Gastroesophageal sphincter (tissue), 3 donors: ENCODE results near the gene LRBA.

Experiments used
- EP300 ChIP-seq: sonication (generic); formaldehyde crosslinking; IDR thresholded peaks from one replicate; pipeline ENCODE4 v1.6.1; 2017; ENCODE audit warnings: antibody characterized with exemption, mild to moderate bottlenecking
- POLR2A ChIP-seq, 2 donors: fragments of 450-650 bp; IDR thresholded peaks; one replicate each; pipeline ENCODE4 v1.6.1; 2017; ENCODE audit warnings: antibody characterized with exemption in 2 of 2, mild to moderate bottlenecking in 2 of 2, moderate library complexity in 1 of 2
- POLR2AphosphoS5 ChIP-seq: sonication (generic); formaldehyde crosslinking; IDR thresholded peaks from one replicate; pipeline ENCODE4 v1.6.1; 2017; ENCODE audit warnings: antibody characterized with exemption
- TF ChIP-seq, protein P1 (sequence below), 4 experiments: fragments of 200-600 bp in 2 of 4; fragments of 450-650 bp in 2 of 4; sonication (generic) in 1 of 4; IDR thresholded peaks; one replicate each; pipeline ENCODE4 v1.5.1; 2017 to 2019; ENCODE audit warnings: antibody characterized with exemption in 4 of 4, mild to moderate bottlenecking in 2 of 4, moderate library complexity in 2 of 4

DNA sequence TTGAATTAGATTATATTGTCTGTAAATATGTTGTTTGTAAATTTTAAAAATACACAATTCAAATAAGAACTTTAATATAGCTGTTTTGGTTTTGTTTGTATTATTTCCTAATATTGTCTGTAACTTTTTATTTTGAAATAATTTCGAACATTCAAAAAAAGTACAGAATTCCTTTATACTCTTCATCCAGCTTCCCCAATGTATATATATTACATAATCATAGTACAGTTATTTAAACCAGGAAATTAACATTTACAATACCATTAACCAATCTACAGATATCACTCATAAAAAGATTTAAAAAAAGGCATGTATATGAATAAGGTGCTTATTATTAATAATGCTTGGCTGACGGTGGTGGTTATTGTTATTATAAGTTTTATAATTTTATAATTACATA lies 84.1 kb downstream of the LRBA start:
- TF ChIP-seq, protein P1, sequence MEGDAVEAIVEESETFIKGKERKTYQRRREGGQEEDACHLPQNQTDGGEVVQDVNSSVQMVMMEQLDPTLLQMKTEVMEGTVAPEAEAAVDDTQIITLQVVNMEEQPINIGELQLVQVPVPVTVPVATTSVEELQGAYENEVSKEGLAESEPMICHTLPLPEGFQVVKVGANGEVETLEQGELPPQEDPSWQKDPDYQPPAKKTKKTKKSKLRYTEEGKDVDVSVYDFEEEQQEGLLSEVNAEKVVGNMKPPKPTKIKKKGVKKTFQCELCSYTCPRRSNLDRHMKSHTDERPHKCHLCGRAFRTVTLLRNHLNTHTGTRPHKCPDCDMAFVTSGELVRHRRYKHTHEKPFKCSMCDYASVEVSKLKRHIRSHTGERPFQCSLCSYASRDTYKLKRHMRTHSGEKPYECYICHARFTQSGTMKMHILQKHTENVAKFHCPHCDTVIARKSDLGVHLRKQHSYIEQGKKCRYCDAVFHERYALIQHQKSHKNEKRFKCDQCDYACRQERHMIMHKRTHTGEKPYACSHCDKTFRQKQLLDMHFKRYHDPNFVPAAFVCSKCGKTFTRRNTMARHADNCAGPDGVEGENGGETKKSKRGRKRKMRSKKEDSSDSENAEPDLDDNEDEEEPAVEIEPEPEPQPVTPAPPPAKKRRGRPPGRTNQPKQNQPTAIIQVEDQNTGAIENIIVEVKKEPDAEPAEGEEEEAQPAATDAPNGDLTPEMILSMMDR (IDR thresholded peaks at IDR 0.05) = no peak
- TF ChIP-seq POLR2AphosphoS5 = no peak
- no peak for TF ChIP-seq EP300
- no peak for TF ChIP-seq POLR2A (IDR thresholded peaks at IDR 0.05)
